ENCODE results near the gene EIF4B. TPM values are rescaled to one million over a fixed set of nuclear protein-coding genes. Genes with fewer than 3 reads are reported as not detected.

Gene EIF4B
- total and polyA plus RNA-seq, 2 of the 13 experiments (the other 11 are each of a cell fraction or from before 2014, with no cell fraction given): 416 to 548 TPM

DNA sequence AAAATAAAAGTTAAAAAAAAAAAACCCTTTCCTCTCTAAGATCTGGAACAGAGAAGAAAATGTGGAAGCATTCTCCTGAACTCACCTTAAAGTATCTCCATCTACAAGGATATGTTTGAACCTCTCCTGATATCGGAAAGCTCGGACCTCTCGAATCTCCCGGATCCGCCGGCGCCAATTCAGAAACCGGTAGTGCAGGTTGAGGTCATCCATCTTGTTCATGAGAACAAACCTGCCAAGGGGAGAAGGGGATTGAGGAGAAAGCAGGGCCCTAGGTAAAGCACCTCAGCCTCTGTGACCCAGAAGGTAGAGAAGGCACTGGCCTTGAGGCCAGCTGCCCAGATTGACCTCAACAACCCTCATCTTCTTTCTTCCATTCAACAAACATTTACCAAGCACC, 70.8 kb downstream of the EIF4B start:
- peaks cover 1 to 12% of the 10 kb centered on the region in 2 experiments; a peak in 1 of 5 replicates for H3K36me3 ChIP-seq (replicated peaks in 1 of 2; ENCODE audit: control insufficient read depth in 1 of 2, insufficient read depth in 2 of 2, low read length in 2 of 2)
- no TSS peak for BruUV-seq (replicated peaks)
- H2AFZ ChIP-seq (ENCODE audit: low read length): no peak overlapping the region
- no peak for DNase-seq (ENCODE audit: low spot score)
- POLR2A ChIA-PET: interaction anchor here (3.3 kb wide), 1 partner anchor 24 kb away, joined by 60 read pairs; no protein-coding TSS in a partner anchor
- 98% methylated on average over 8 of the region's 8 CpGs for WGBS (ENCODE audit: low lambda C conversion rate)
- no peak overlapping the region for H3K27ac ChIP-seq (ENCODE audit: extremely low read length, insufficient read depth, low read length)
- H3K4me2 ChIP-seq (ENCODE audit: low read depth, low read length): no peak overlapping the region
- in situ Hi-C loops (cut with HindIII; ENCODE audit: extremely low pct_ligation_motif_present, low pct_unique_long_range_greater_than_20kb): no loop called here
- H3K27me3 ChIP-seq (ENCODE audit: control insufficient read depth in 1 of 2, insufficient read depth in 2 of 2, low read length in 2 of 2): no peaks in the 10 kb centered on the region; a peak in 1 of 5 replicates
- intact Hi-C loops (cut with micrococcal nuclease; ENCODE audit: unreplicated experiment): no loop called here
- ATAC-seq: no peak
- CTCF ChIA-PET (ENCODE audit: low intra/inter-chr PET ratio, low total read pairs): no interaction called here
- no peak overlapping the region for H3K4me3 ChIP-seq (replicated peaks in 1 of 3; ENCODE audit: insufficient read depth in 1 of 3, low read depth in 2 of 3, low read length in 3 of 3)
- peaks cover 69% of the 10 kb centered on the region for H3K4me1 ChIP-seq (ENCODE audit: insufficient read depth, low read length)
- H3K79me2 ChIP-seq (ENCODE audit: insufficient read depth, low read length): no peaks in the 10 kb centered on the region
- no peak for FAIRE-seq
- TF ChIP-seq ZSCAN20 (CRISPR knock-in tag; IDR thresholded peaks at IDR 0.05; ENCODE audit: borderline replicate concordance) (no peak), PREB (CRISPR knock-in tag; IDR thresholded peaks at IDR 0.05) (no peak), SOX6 (IDR thresholded peaks at IDR 0.05) (no peak), SOX6 (CRISPR knock-in tag; IDR thresholded peaks at IDR 0.05) (no peak), MXD4 (CRISPR knock-in tag; IDR thresholded peaks at IDR 0.05) (no peak), ZNF766 (CRISPR knock-in tag; IDR thresholded peaks at IDR 0.05; ENCODE audit: borderline replicate concordance) (no peak), PRDM15 (CRISPR knock-in tag; IDR thresholded peaks at IDR 0.05) (no peak), ISX (CRISPR knock-in tag; conservative IDR thresholded peaks at IDR 0.05) (no peak), NFE2L1 (CRISPR knock-in tag; IDR thresholded peaks at IDR 0.05; ENCODE audit: borderline replicate concordance) (no peak), FOXM1 (CRISPR knock-in tag; IDR thresholded peaks at IDR 0.05) (no peak), ZNF788 (CRISPR knock-in tag; IDR thresholded peaks at IDR 0.05; ENCODE audit: borderline replicate concordance) (no peak), SMAD1 (CRISPR knock-in tag; IDR thresholded peaks at IDR 0.05; ENCODE audit: borderline replicate concordance, low read depth) (no peak)
- H3K9ac ChIP-seq (ENCODE audit: insufficient read depth, low read depth, low read length): no peak overlapping the region
- H4K20me1 ChIP-seq (ENCODE audit: insufficient read depth, low read length): no peaks in the 10 kb centered on the region
- H3K9me3 ChIP-seq (ENCODE audit: low read length): no peaks in the 10 kb centered on the region
